Prostate gland (tissue), 2 donors: ENCODE data around the gene GADD45A.

Experiments used
- CTCF ChIP-seq, 4 experiments: fragments of 200-600 bp in 2 of 4; fragments of 450-650 bp in 2 of 4; sonication (generic) in 2 of 4; IDR thresholded peaks; 1 replicate in 3 of 4; 2 replicates in 1 of 4; pipeline ENCODE4 v1.5.1; 2016 to 2019; ENCODE audit warnings: antibody characterized with exemption in 4 of 4, mild to moderate bottlenecking in 2 of 4, moderate library complexity in 2 of 4
- POLR2AphosphoS5 ChIP-seq: sonication (generic); formaldehyde crosslinking; IDR thresholded peaks from one replicate; pipeline ENCODE4 v1.6.1; 2017; ENCODE audit warnings: antibody characterized with exemption

GRCh38 chr1:67683766-67684525 is 1.1 kb upstream of the GADD45A start:
- TF ChIP-seq CTCF (IDR thresholded peaks at IDR 0.05) (no peak), POLR2AphosphoS5 (no peak)
